ENCODE results near the gene MYO5B. TPM values are rescaled to one million over a fixed set of nuclear protein-coding genes. Genes with fewer than 3 reads are reported as not detected.

The MYO5B gene
- polyA plus RNA-seq, 1 of the 3 experiments (the other 2 are of a cell fraction) = 1.3 TPM

DNA sequence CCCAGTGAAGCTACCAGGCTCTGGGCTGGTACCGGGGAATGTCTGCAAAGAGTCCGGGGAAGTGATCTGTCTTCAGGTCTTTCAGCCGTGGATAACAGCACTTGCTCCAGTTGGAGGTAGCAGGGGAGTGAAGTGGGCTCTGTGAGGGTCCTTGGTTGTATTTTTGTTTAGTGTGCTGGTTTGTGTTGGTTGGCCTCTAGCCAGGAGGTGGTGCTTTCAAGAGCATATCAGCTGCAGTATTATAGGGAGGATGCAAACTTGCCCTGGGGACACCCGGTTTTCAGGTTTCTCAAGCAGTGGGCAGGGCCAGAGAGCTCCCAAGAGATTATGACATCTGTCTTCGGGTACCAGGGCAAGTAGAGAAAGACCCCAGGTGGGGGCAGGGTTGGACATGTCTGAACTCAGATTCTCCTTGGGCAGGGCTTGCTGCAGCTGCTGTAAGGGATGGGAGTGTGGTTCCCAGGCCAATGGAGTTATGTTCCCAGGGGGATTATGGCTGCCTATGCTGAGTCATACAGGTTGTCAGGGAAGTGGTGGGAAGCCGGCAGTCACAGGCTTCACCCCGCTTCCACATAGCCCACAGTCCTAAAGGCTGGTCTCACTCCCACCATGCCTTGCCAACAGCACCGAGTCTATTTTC, 416.0 kb downstream of the MYO5B start:
- H3F3A ChIP-seq (replicated peaks; ENCODE audit: insufficient read depth) = no peaks in the 10 kb centered on the region
- H4K20me1 ChIP-seq (ENCODE audit: insufficient read depth) = no peaks in the 10 kb centered on the region
- no peaks in the 10 kb centered on the region for H3K9me2 ChIP-seq
- ChIA-PET CTCF (interaction anchor here (0.7 kb wide), 1 partner anchor 82 kb away, joined by 3 read pairs; no protein-coding TSS in a partner anchor), POLR2A (no interaction called here)
- no peak for DNase-seq
- no peak for TF ChIP-seq RAD21 (IDR thresholded peaks at IDR 0.05; ENCODE audit: low read length)
- TF ChIP-seq MEF2A (IDR thresholded peaks at IDR 0.05; ENCODE audit: borderline replicate concordance, low read depth) = no peak
- TF ChIP-seq JUND (IDR thresholded peaks at IDR 0.05) = no peak
- no peak for TF ChIP-seq RXRA (IDR thresholded peaks at IDR 0.05; ENCODE audit: borderline replicate concordance, low read depth)
- TF ChIP-seq EZH2phosphoT487 (IDR thresholded peaks at IDR 0.05; ENCODE audit: borderline replicate concordance, low read depth) = no peak
- TF ChIP-seq ZBTB33 (IDR thresholded peaks at IDR 0.05; ENCODE audit: borderline replicate concordance, low read depth) = no peak
- no peak for TF ChIP-seq YY1 (IDR thresholded peaks at IDR 0.05; ENCODE audit: low read depth)
- TF ChIP-seq TEAD4 (IDR thresholded peaks at IDR 0.05; ENCODE audit: borderline replicate concordance, insufficient read depth) = no peak
- no peak for TF ChIP-seq FOSL2 (IDR thresholded peaks at IDR 0.05; ENCODE audit: borderline replicate concordance, low read depth)
- TF ChIP-seq MAX (IDR thresholded peaks at IDR 0.05; ENCODE audit: low read depth) = no peak
- TF ChIP-seq EP300 (IDR thresholded peaks at IDR 0.05; ENCODE audit: borderline replicate concordance in 1 of 2, low read depth in 1 of 2, low read length in 1 of 2) = no peak
- no peak for TF ChIP-seq IRF3 (IDR thresholded peaks at IDR 0.05; ENCODE audit: low read depth, low read length)
- TF ChIP-seq NFIC (IDR thresholded peaks at IDR 0.05; ENCODE audit: borderline replicate concordance) = no peak
- TF ChIP-seq, protein P1, sequence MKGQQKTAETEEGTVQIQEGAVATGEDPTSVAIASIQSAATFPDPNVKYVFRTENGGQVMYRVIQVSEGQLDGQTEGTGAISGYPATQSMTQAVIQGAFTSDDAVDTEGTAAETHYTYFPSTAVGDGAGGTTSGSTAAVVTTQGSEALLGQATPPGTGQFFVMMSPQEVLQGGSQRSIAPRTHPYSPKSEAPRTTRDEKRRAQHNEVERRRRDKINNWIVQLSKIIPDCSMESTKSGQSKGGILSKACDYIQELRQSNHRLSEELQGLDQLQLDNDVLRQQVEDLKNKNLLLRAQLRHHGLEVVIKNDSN (IDR thresholded peaks at IDR 0.05; ENCODE audit: borderline replicate concordance, low read depth) = no peak
- H3K4me3 ChIP-seq (ENCODE audit: low read depth in 2 of 2, low read length in 1 of 2) = no peak overlapping the region
- H3K27ac ChIP-seq (ENCODE audit: low read depth in 2 of 2, low read length in 1 of 2) = no peak overlapping the region
- 53% methylated on average over 2 of the region's 8 CpGs for WGBS (ENCODE audit: low lambda C conversion rate)
- no peaks in the 10 kb centered on the region for H3K9me3 ChIP-seq
- H2AFZ ChIP-seq (ENCODE audit: low read depth) = no peak overlapping the region
- no peak overlapping the region for H3K4me2 ChIP-seq
- no peak overlapping the region for H3K9ac ChIP-seq
- peaks cover 19 to 45% of the 10 kb centered on the region in 2 experiments for H3K36me3 ChIP-seq (replicated peaks in 1 of 2; ENCODE audit: control insufficient read depth in 1 of 2, insufficient read depth in 2 of 2, low read length in 1 of 2)
- H3K27me3 ChIP-seq (ENCODE audit: insufficient read depth) = no peaks in the 10 kb centered on the region
- peaks cover 0 to 2% of the 10 kb centered on the region in 2 experiments; a peak in 1 of 4 replicates for H3K4me1 ChIP-seq (ENCODE audit: control insufficient read depth in 1 of 2, insufficient read depth in 2 of 2, low read depth in 1 of 2, low read length in 1 of 2)
- H3K79me2 ChIP-seq (ENCODE audit: insufficient read depth) = no peaks in the 10 kb centered on the region

Small RNA genes lying within 50 kb of the gene (small RNA-seq; reads per million reads assigned to genes)
- gene RF00019 (0 reads per million in 7 experiments), gene RF00283 (0 reads per million in 7 experiments), gene RN7SL310P (0 reads per million in 7 experiments), gene RNA5SP457 (0 reads per million in 7 experiments), gene SCARNA17 (0 reads per million in 7 experiments)

Other genes with a start within 250 kb of the MYO5B start
- gene CFAP53, start 71.3 kb upstream of the MYO5B start, polyA plus RNA-seq (2012; rRNA removed) = 1.6 TPM in 2 replicates
- 70.6 and 72.3 TPM in 2 replicates for gene MBD1, start 86.4 kb upstream of the MYO5B start, polyA plus RNA-seq (2012; rRNA removed)
- gene CXXC1, start 92.5 kb upstream of the MYO5B start, polyA plus RNA-seq (2012; rRNA removed) = 119 and 128 TPM in 2 replicates
- 4.3 and 4.5 TPM in 2 replicates for gene SKA1, start 179.9 kb upstream of the MYO5B start, polyA plus RNA-seq (2012; rRNA removed)

Data from SK-N-SH (cell line).